CD4-positive, alpha-beta T cell (primary cell): ENCODE results near the gene RYR2. TPM values are rescaled to one million over a fixed set of nuclear protein-coding genes. Genes with fewer than 3 reads are reported as not detected.

Source experiments
- ATAC-seq: fragments of 200-7000 bp; cut with Tn5 transposase; one replicate; pipeline ENCODE4 v1.10.0; 2022; ENCODE audit warnings: mild to moderate bottlenecking; ENCODE audit not compliant: poor library complexity
- CTCF ChIA-PET: fragments of 350-600 bp; sonication (Branson Sonifier 250); formaldehyde crosslinking; loops from one replicate; lab custom pipeline; 2021; ENCODE audit warnings: antibody characterized with exemption, inconsistent platforms; lab: Charles Lee
- POLR2A ChIA-PET: fragments of 350-600 bp; sonication (Branson Sonifier 250); formaldehyde crosslinking; loops from one replicate; lab custom pipeline; 2021; ENCODE audit warnings: antibody characterized with exemption, inconsistent platforms; lab: Charles Lee
- DNase-seq, 14 experiments: peaks; one replicate each; pipeline ENCODE4 v3.0.0-alpha.2; 2013 to 2020; ENCODE audit warnings: mixed read lengths in 2 of 14
- H3K27ac ChIP-seq, 2 donors: one replicate each; pipeline versions ENCODE4 v1.5.1 to v1.7.0; 2013; ENCODE audit warnings: low read length in 2 of 2, low read depth in 1 of 2, mild to moderate bottlenecking in 1 of 2
- H3K27me3 ChIP-seq, 2 experiments: 1 replicate in 1 of 2; 2 replicates in 1 of 2; pipeline versions ENCODE4 v1.6.1 to v1.7.0; 2013; ENCODE audit warnings: low read length in 2 of 2, control low read depth in 1 of 2, mild to moderate bottlenecking in 1 of 2, moderate library complexity in 1 of 2; ENCODE audit not compliant: insufficient read depth in 2 of 2, control insufficient read depth in 1 of 2
- H3K36me3 ChIP-seq: one replicate; pipeline ENCODE4 v1.6.1; 2013; ENCODE audit warnings: low read length, control low read depth; ENCODE audit not compliant: insufficient read depth
- H3K4me1 ChIP-seq: one replicate; pipeline ENCODE4 v1.6.1; 2013; ENCODE audit warnings: low read length, control low read depth; ENCODE audit not compliant: insufficient read depth
- H3K4me3 ChIP-seq: one replicate; pipeline ENCODE4 v1.5.1; 2013; ENCODE audit warnings: mild to moderate bottlenecking, low read length, moderate library complexity
- H3K9me3 ChIP-seq, 2 experiments: 1 replicate in 1 of 2; 2 replicates in 1 of 2; pipeline versions ENCODE4 v1.6.1 to v1.7.0; 2013; ENCODE audit warnings: low read length in 2 of 2, mild to moderate bottlenecking in 2 of 2, control low read depth in 1 of 2, moderate library complexity in 1 of 2; ENCODE audit not compliant: control insufficient read depth in 1 of 2, insufficient read depth in 1 of 2
- H3K27ac Mint-ChIP-seq: one replicate; pipeline ENCODE4 v1.8.0; 2020; ENCODE audit warnings: mixed read lengths
- H3K27me3 Mint-ChIP-seq: one replicate; pipeline ENCODE4 v1.8.0; 2021; ENCODE audit warnings: mixed read lengths
- H3K36me3 Mint-ChIP-seq: one replicate; pipeline ENCODE4 v1.8.0; 2021; ENCODE audit warnings: low read depth, mixed read lengths
- H3K4me1 Mint-ChIP-seq: one replicate; pipeline ENCODE4 v1.8.0; 2021; ENCODE audit warnings: low read depth, mixed read lengths
- H3K4me3 Mint-ChIP-seq: one replicate; pipeline ENCODE4 v1.8.0; 2020; ENCODE audit warnings: mild to moderate bottlenecking, mixed read lengths
- H3K9me3 Mint-ChIP-seq: one replicate; pipeline ENCODE4 v1.8.0; 2020; ENCODE audit warnings: mixed read lengths
- intact Hi-C, 2 experiments: fragments of 100-400 bp; cut with DNase I in 1 of 2; cut with micrococcal nuclease in 1 of 2; formaldehyde crosslinking; loops; one replicate each; pipeline versions ENCODE4 v1.15.1 to v1.9.0; 2023 to 2025; cut with DNase I, micrococcal nuclease
- total RNA-seq, 174 experiments: library from RNA in 2 of 174; stranded (reverse) in 2 of 174; gene quantifications; one replicate each; pipeline ENCODE4 v1.2.3 and lab custom pipeline; 2021 to 2026
- TF ChIP-seq, protein P1 (sequence below): fragments of 200-600 bp; IDR thresholded peaks from one replicate; pipeline ENCODE4 v1.8.0; 2022; ENCODE audit warnings: antibody characterized with exemption, mild to moderate bottlenecking

RYR2 gene
- total RNA-seq, 2 experiments from 2014 or later = not detected

- H3K4me1 Mint-ChIP-seq = no peaks in the 10 kb centered on the region
- intact Hi-C loops = no loop called here
Measured at GRCh38 chr1:237293804-237294203, 251.8 kb downstream of the RYR2 start.

DNA sequence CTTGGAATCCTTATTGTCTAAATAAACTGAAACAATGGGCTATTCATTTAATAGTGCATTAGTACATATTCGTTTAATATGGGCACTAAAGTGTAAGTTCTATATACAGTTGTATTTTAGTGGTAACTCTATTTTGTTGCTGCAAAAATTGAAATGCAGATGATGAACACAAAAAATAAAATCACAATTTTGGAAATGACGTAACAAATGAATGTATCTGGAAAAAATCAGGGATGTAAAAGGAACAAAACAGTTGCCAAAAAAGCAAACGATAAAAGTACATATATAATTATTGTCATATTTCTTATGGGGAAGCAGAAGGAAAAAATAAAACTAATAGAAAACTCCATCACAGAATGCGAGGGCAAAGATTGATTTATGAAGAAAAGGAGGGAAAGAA is 254.9 kb downstream of the RYR2 start:
- H3K4me3 ChIP-seq = no peak overlapping the region
- TF ChIP-seq, protein P1, sequence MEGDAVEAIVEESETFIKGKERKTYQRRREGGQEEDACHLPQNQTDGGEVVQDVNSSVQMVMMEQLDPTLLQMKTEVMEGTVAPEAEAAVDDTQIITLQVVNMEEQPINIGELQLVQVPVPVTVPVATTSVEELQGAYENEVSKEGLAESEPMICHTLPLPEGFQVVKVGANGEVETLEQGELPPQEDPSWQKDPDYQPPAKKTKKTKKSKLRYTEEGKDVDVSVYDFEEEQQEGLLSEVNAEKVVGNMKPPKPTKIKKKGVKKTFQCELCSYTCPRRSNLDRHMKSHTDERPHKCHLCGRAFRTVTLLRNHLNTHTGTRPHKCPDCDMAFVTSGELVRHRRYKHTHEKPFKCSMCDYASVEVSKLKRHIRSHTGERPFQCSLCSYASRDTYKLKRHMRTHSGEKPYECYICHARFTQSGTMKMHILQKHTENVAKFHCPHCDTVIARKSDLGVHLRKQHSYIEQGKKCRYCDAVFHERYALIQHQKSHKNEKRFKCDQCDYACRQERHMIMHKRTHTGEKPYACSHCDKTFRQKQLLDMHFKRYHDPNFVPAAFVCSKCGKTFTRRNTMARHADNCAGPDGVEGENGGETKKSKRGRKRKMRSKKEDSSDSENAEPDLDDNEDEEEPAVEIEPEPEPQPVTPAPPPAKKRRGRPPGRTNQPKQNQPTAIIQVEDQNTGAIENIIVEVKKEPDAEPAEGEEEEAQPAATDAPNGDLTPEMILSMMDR = no peak
- ChIA-PET CTCF (no interaction called here), POLR2A (no interaction called here)
- H3K9me3 ChIP-seq = no peaks in the 10 kb centered on the region
- no peaks in the 10 kb centered on the region for H3K36me3 ChIP-seq
- Mint-ChIP-seq H3K4me1 (no peaks in the 10 kb centered on the region), H3K27me3 (no peaks in the 10 kb centered on the region), H3K27ac (no peak overlapping the region), H3K36me3 (no peaks in the 10 kb centered on the region), H3K9me3 (no peaks in the 10 kb centered on the region), H3K4me3 (no peak overlapping the region)
- H3K27ac ChIP-seq = no peak overlapping the region
- intact Hi-C loops = no loop called here
- H3K27me3 ChIP-seq = peaks cover 0 to 2% of the 10 kb centered on the region in 2 experiments
- no peaks in the 10 kb centered on the region for H3K4me1 ChIP-seq
- DNase-seq = no peak
- ATAC-seq = no peak

More at GRCh38 chr1:237293804-237294203, 251.8 kb downstream of the RYR2 start:
- peaks cover 3% of the 10 kb centered on the region for H3K9me3 Mint-ChIP-seq
- H3K4me3 ChIP-seq = no peak overlapping the region
- H3K4me1 ChIP-seq = no peaks in the 10 kb centered on the region
- no peaks in the 10 kb centered on the region for H3K36me3 ChIP-seq
- peaks cover 0 to 2% of the 10 kb centered on the region in 2 experiments for H3K27me3 ChIP-seq
- CTCF ChIA-PET = no interaction called here
- no peak overlapping the region for H3K4me3 Mint-ChIP-seq
- POLR2A ChIA-PET = no interaction called here
- DNase-seq = no peak
- no peak overlapping the region for H3K27ac Mint-ChIP-seq
- H3K27me3 Mint-ChIP-seq = peaks cover 5% of the 10 kb centered on the region
- TF ChIP-seq, protein P1 = no peak
- no peaks in the 10 kb centered on the region for H3K36me3 Mint-ChIP-seq
- H3K9me3 ChIP-seq = no peaks in the 10 kb centered on the region
- no peak for ATAC-seq
- no peak overlapping the region for H3K27ac ChIP-seq

DNA sequence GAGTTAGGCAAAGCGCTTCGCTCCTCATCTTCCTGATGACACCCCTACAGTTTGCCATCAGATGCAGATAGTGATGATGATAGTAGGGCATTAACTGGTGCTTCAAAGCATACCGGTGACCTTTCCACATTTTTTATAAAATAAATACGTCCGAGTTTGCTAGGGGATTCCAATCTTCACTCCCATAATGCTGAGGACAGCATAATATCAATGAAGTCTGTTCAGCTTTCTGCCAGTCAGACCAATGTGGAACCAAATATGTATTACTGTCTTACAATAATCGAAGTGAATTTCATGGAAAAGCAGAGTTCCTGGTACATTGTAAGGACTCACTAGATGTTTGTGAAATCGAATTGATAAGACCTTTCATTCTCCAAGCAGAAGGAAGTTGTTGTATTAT is 258.7 kb downstream of the RYR2 start:
- TF ChIP-seq, protein P1 = no peak
- no peak overlapping the region for H3K27ac Mint-ChIP-seq
- H3K36me3 Mint-ChIP-seq = no peaks in the 10 kb centered on the region
- no peak overlapping the region for H3K4me3 Mint-ChIP-seq
- no peak for DNase-seq
- CTCF ChIA-PET = no interaction called here
- Histone ChIP-seq H3K9me3 (no peaks in the 10 kb centered on the region), H3K27me3 (no peaks in the 10 kb centered on the region), H3K4me1 (no peaks in the 10 kb centered on the region), H3K27ac (no peak overlapping the region), H3K4me3 (no peak overlapping the region), H3K36me3 (no peaks in the 10 kb centered on the region)
- H3K4me1 Mint-ChIP-seq = no peaks in the 10 kb centered on the region
- ATAC-seq = no peak
- POLR2A ChIA-PET = no interaction called here
- intact Hi-C loops = no loop called here
- no peaks in the 10 kb centered on the region for H3K27me3 Mint-ChIP-seq
- no peaks in the 10 kb centered on the region for H3K9me3 Mint-ChIP-seq
